Measurements from ENCODE around the gene CDCP1.

CDCP1 gene

GRCh38 chr3:45145681-45146614 lies at the start of gene CDCP1:
Gene CDCP1 (minus strand): TSS chr3:45146378. CDS start chr3:45146287, 91 bp downstream.
- DNase-seq: peak; percentile 69

- no peak for DNase-seq
These were observed 48.6 kb upstream of the CDCP1 start for GRCh38 chr3:45194791-45195190.

GRCh38 chr3:45191924-45192417 lies 45.8 kb upstream of the CDCP1 start:
- DNase-seq: no peak

GRCh38 chr3:45191424-45191823 lies 45.2 kb upstream of the CDCP1 start:
- DNase-seq: no peak

- DNase-seq: no peak
These were observed 42.8 kb upstream of the CDCP1 start for GRCh38 chr3:45188719-45189659.

GRCh38 chr3:45187694-45188141 lies 41.5 kb upstream of the CDCP1 start:
- no peak for DNase-seq

- no peak for DNase-seq
These were observed 40.7 kb upstream of the CDCP1 start for GRCh38 chr3:45186871-45187270.

GRCh38 chr3:45185461-45185860 lies 39.3 kb upstream of the CDCP1 start:
- DNase-seq: no peak

GRCh38 chr3:45185052-45185451 lies 38.9 kb upstream of the CDCP1 start:
- DNase-seq: no peak

- no peak for DNase-seq
These were observed 37.7 kb upstream of the CDCP1 start for GRCh38 chr3:45183872-45184262.

- peak; percentile 93 for DNase-seq
These were observed 37.0 kb upstream of the CDCP1 start for GRCh38 chr3:45182915-45183871.

GRCh38 chr3:45181496-45181895 lies 35.3 kb upstream of the CDCP1 start:
- no peak for DNase-seq

- no peak for DNase-seq
These were observed 34.7 kb upstream of the CDCP1 start for GRCh38 chr3:45180899-45181298.

- DNase-seq: peak; percentile 87
These were observed 33.9 kb upstream of the CDCP1 start for GRCh38 chr3:45180051-45180450.

GRCh38 chr3:45179163-45179562 lies 33.0 kb upstream of the CDCP1 start:
- peak; percentile 83 for DNase-seq

GRCh38 chr3:45178183-45179023 lies 32.2 kb upstream of the CDCP1 start:
- DNase-seq: peak; percentile 65

GRCh38 chr3:45176912-45177311 lies 30.7 kb upstream of the CDCP1 start:
- no peak for DNase-seq

- no peak for DNase-seq
These were observed 28.1 kb upstream of the CDCP1 start for GRCh38 chr3:45174234-45174633.

- no peak for DNase-seq
These were observed 27.6 kb upstream of the CDCP1 start for GRCh38 chr3:45173776-45174175.

- DNase-seq: no peak
These were observed 25.1 kb upstream of the CDCP1 start for GRCh38 chr3:45171283-45171682.

GRCh38 chr3:45170096-45170495 lies 23.9 kb upstream of the CDCP1 start:
- DNase-seq: no peak

All from islet precursor cell (in vitro differentiated cells).